Measurements from ENCODE around the gene TAX1BP1. TPM values are rescaled to one million over a fixed set of nuclear protein-coding genes. Genes with fewer than 3 reads are reported as not detected.

Gene TAX1BP1
- total RNA-seq, 2 donors from 2014 or later, result 38.9 to 57.6 TPM

GRCh38 chr7:27747589-27748368 lies 7.8 kb downstream of the TAX1BP1 start:
- no peak for TF ChIP-seq CTCF (IDR thresholded peaks at IDR 0.05)
- WGBS, 2 donors, result 44 to 53% methylated on average over 4 of the region's 4 CpGs
- intact Hi-C loops (cut with DNase I), result no loop called here
- Histone ChIP-seq H3K27ac (no peak overlapping the region), H3K4me3 (no peak overlapping the region), H3K27me3 (no peaks in the 10 kb centered on the region), H3K4me1 (peaks cover 44% of the 10 kb centered on the region), H3K36me3 (replicated peaks in 1 of 2; ENCODE audit: insufficient read depth in 1 of 2, low read depth in 2 of 2) (peaks cover 0 to 18% of the 10 kb centered on the region in 2 donors), H3K9me3 (no peaks in the 10 kb centered on the region)
- no peak for DNase-seq
- ATAC-seq, result no peak

- Histone ChIP-seq H3K27me3 (no peaks in the 10 kb centered on the region), H3K27ac (no peak overlapping the region), H3K9me3 (no peaks in the 10 kb centered on the region), H3K4me1 (peaks cover 24% of the 10 kb centered on the region), H3K4me3 (no peak overlapping the region), H3K36me3 (replicated peaks in 1 of 2; ENCODE audit: insufficient read depth in 1 of 2, low read depth in 2 of 2) (peaks cover 0 to 18% of the 10 kb centered on the region in 2 donors)
- TF ChIP-seq CTCF (IDR thresholded peaks at IDR 0.05), result no peak
- no peak for TF ChIP-seq POLR2A (IDR thresholded peaks at IDR 0.05)
- no peak for DNase-seq
- 84% methylated on average over 2 of the region's 2 CpGs for WGBS, 2 donors
- intact Hi-C loops (cut with DNase I), result no loop called here
- no peak for ATAC-seq
These were observed 10.4 kb downstream of the TAX1BP1 start for GRCh38 chr7:27750316-27750715.

GRCh38 chr7:27751888-27752660 lies 12.1 kb downstream of the TAX1BP1 start:
- 90 to 94% methylated on average over 6 of the region's 6 CpGs for WGBS, 2 donors
- H3K4me3 ChIP-seq, result no peak overlapping the region
- TF ChIP-seq CTCF (IDR thresholded peaks at IDR 0.05) (no peak), POLR2A (IDR thresholded peaks at IDR 0.05) (no peak)
- no peaks in the 10 kb centered on the region for H3K27me3 ChIP-seq
- DNase-seq (no peak), ATAC-seq (no peak)
- no peaks in the 10 kb centered on the region for H3K9me3 ChIP-seq
- no peak overlapping the region for H3K27ac ChIP-seq
- intact Hi-C loops (cut with DNase I), result no loop called here
- peaks cover 1 to 19% of the 10 kb centered on the region in 2 donors for H3K36me3 ChIP-seq (replicated peaks in 1 of 2; ENCODE audit: insufficient read depth in 1 of 2, low read depth in 2 of 2)
- peaks cover 13% of the 10 kb centered on the region for H3K4me1 ChIP-seq

GRCh38 chr7:27753863-27754262 lies 13.9 kb downstream of the TAX1BP1 start:
- intact Hi-C loops (cut with DNase I), result no loop called here

More at GRCh38 chr7:27753863-27754262, 13.9 kb downstream of the TAX1BP1 start:
- peaks cover 4% of the 10 kb centered on the region for H3K4me1 ChIP-seq
- DNase-seq, result no peak
- no peaks in the 10 kb centered on the region for H3K27me3 ChIP-seq
- no peak overlapping the region for H3K4me3 ChIP-seq
- peaks cover 3 to 24% of the 10 kb centered on the region in 2 donors for H3K36me3 ChIP-seq (replicated peaks in 1 of 2; ENCODE audit: insufficient read depth in 1 of 2, low read depth in 2 of 2)
- TF ChIP-seq CTCF (IDR thresholded peaks at IDR 0.05), result no peak
- TF ChIP-seq POLR2A (IDR thresholded peaks at IDR 0.05), result no peak
- no peaks in the 10 kb centered on the region for H3K9me3 ChIP-seq
- no peak overlapping the region for H3K27ac ChIP-seq
- no peak for ATAC-seq
- WGBS, 2 donors, result 67 to 82% methylated on average over 1 of the region's 1 CpG
